GM19351 (cell line): ENCODE measurements around the gene LPO.
A peak's percentile ranks its signal among the peaks of the same experiment; 100 is the strongest.

Experiments
- ATAC-seq: cut with Tn5 transposase; IDR thresholded peaks from one replicate; pipeline ENCODE4 v1.9.1; 2021; ENCODE audit warnings: mild to moderate bottlenecking, moderate library complexity; ENCODE audit not compliant: unreplicated experiment

Gene LPO

GRCh38 chr17:58228679-58229078 is 9.7 kb upstream of the LPO start:
- ATAC-seq = no peak

GRCh38 chr17:58229384-58229783 is 9.0 kb upstream of the LPO start:
- no peak for ATAC-seq

- ATAC-seq = no peak
These were observed 8.5 kb upstream of the LPO start for GRCh38 chr17:58229881-58230280.

- no peak for ATAC-seq
These were observed 6.7 kb upstream of the LPO start for GRCh38 chr17:58231641-58232040.

GRCh38 chr17:58232707-58233156 is 5.7 kb upstream of the LPO start:
- ATAC-seq = peak; percentile 85

GRCh38 chr17:58233543-58233942 is 4.8 kb upstream of the LPO start:
- ATAC-seq = peak; percentile 65

- ATAC-seq = no peak
These were observed 3.9 kb upstream of the LPO start for GRCh38 chr17:58234512-58234911.

- ATAC-seq = no peak
These were observed 2.6 kb upstream of the LPO start for GRCh38 chr17:58235821-58236220.

GRCh38 chr17:58236394-58236793 is 2.0 kb upstream of the LPO start:
- ATAC-seq = no peak

GRCh38 chr17:58239987-58240386 is 1.6 kb downstream of the LPO start:
- no peak for ATAC-seq

- ATAC-seq = no peak
These were observed 3.9 kb downstream of the LPO start for GRCh38 chr17:58242171-58242784.

GRCh38 chr17:58244963-58245362 is 6.6 kb downstream of the LPO start:
- no peak for ATAC-seq

GRCh38 chr17:58245428-58246103 is 7.2 kb downstream of the LPO start:
- ATAC-seq = no peak

GRCh38 chr17:58246104-58246740 is 7.8 kb downstream of the LPO start:
- ATAC-seq = no peak

- ATAC-seq = no peak
These were observed 8.4 kb downstream of the LPO start for GRCh38 chr17:58246781-58247180.

GRCh38 chr17:58247511-58248363 is 9.4 kb downstream of the LPO start:
- ATAC-seq = no peak

GRCh38 chr17:58248955-58249269 is 10.5 kb downstream of the LPO start:
- ATAC-seq = no peak

GRCh38 chr17:58249270-58250133 is 11.1 kb downstream of the LPO start:
- ATAC-seq = peak; percentile 73

GRCh38 chr17:58250344-58251011 is 12.1 kb downstream of the LPO start:
- no peak for ATAC-seq

GRCh38 chr17:58252141-58252540 is 13.8 kb downstream of the LPO start:
- no peak for ATAC-seq
